HS-5 (cell line): ENCODE measurements around the gene PRSS38.
"Not testable (repeated sequence)": the region's sequence is repeated elsewhere in the genome, so short reads cannot be mapped to it uniquely, and the experiment has no call there.

Experiments
- DNase-seq: peaks from one replicate; pipeline ENCODE4 v3.0.0-alpha.2; 2012; ENCODE audit warnings: low read depth

The PRSS38 gene

GRCh38 chr1:227844320-227845146 lies 29.1 kb downstream of the PRSS38 start:
- no peak for DNase-seq

- no peak for DNase-seq
Measured at GRCh38 chr1:227845147-227845458, 29.6 kb downstream of the PRSS38 start.

GRCh38 chr1:227845519-227845918 lies 30.0 kb downstream of the PRSS38 start:
- no peak for DNase-seq

- DNase-seq = no peak
Measured at GRCh38 chr1:227846265-227846858, 30.9 kb downstream of the PRSS38 start.

GRCh38 chr1:227847046-227847445 lies 31.6 kb downstream of the PRSS38 start:
- DNase-seq = not testable (repeated sequence)

- DNase-seq = no peak
Measured at GRCh38 chr1:227848430-227848932, 33.0 kb downstream of the PRSS38 start.

- DNase-seq = no peak
Measured at GRCh38 chr1:227849251-227849650, 33.8 kb downstream of the PRSS38 start.

- no peak for DNase-seq
Measured at GRCh38 chr1:227854189-227854588, 38.7 kb downstream of the PRSS38 start.

- no peak for DNase-seq
Measured at GRCh38 chr1:227855687-227856086, 40.2 kb downstream of the PRSS38 start.

- no peak for DNase-seq
Measured at GRCh38 chr1:227856147-227856858, 40.8 kb downstream of the PRSS38 start.

- no peak for DNase-seq
Measured at GRCh38 chr1:227864882-227865281, 49.4 kb downstream of the PRSS38 start.

GRCh38 chr1:227869279-227869842 lies 53.9 kb downstream of the PRSS38 start:
- DNase-seq = peak; percentile 41

GRCh38 chr1:227869851-227870305 lies 54.4 kb downstream of the PRSS38 start:
- DNase-seq = peak; percentile 68

GRCh38 chr1:227870366-227870765 lies 54.9 kb downstream of the PRSS38 start:
- DNase-seq = no peak

GRCh38 chr1:227871892-227872291 lies 56.4 kb downstream of the PRSS38 start:
- DNase-seq = not testable (repeated sequence)

GRCh38 chr1:227877810-227878209 lies 62.3 kb downstream of the PRSS38 start:
- not testable (repeated sequence) for DNase-seq

GRCh38 chr1:227880342-227880924 lies 65.0 kb downstream of the PRSS38 start:
- no peak for DNase-seq

- DNase-seq = no peak
Measured at GRCh38 chr1:227883073-227883520, 67.6 kb downstream of the PRSS38 start.

GRCh38 chr1:227883641-227884301 lies 68.3 kb downstream of the PRSS38 start:
- DNase-seq = no peak

- no peak for DNase-seq
Measured at GRCh38 chr1:227884370-227885134, 69.1 kb downstream of the PRSS38 start.
